HEK293T (cell line): ENCODE measurements around the gene DIDO1.

Experiments used
- BHLHE40 ChIP-seq: fragments of 450-650 bp; IDR thresholded peaks from 2 replicates; pipeline ENCODE4 v1.6.1; 2016; ENCODE audit warnings: mild to moderate bottlenecking, moderate library complexity, borderline replicate concordance
- NFRKB ChIP-seq: fragments of 450-650 bp; IDR thresholded peaks from 2 replicates; pipeline ENCODE4 v1.6.1; 2016; ENCODE audit warnings: mild to moderate bottlenecking, moderate library complexity

DNA sequence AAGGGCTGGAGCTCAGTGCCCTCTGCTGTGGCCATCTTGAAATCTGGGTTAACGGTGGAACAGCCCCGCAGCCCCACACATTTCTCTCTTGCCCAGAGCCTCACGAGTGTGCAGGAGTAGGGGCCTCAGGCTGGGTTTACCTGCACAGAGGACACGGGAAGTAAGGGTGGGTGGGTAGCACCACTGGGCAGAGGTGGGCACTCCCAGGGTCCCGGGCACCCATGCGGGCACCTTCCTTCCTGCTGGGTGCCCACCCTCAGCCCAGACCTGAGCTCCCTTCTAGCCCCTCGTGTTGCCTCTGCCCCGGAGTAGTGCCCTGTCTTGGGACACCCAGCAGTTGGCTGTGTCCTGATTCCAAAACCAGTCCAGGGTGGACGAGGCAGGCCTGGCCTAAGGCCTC, 98.3 kb downstream of the DIDO1 start:
- TF ChIP-seq NFRKB (no peak), BHLHE40 (no peak)
